ENCODE measurements around the gene KDM2A. TPM values are rescaled to one million over a fixed set of nuclear protein-coding genes. Genes with fewer than 3 reads are reported as not detected.

KDM2A gene
- polyA plus RNA-seq, 2 of the 4 experiments (the other 2 are of a cell fraction) = 34.5 to 42.8 TPM

GRCh38 chr11:67306769-67307544 is 187.9 kb downstream of the KDM2A start:
- POLR2A ChIA-PET = no interaction called here
- Histone ChIP-seq H3K4me3 (no peak overlapping the region), H3K9me3 (no peaks in the 10 kb centered on the region), H3K27ac (no peak overlapping the region), H3K4me1 (peaks cover 22% of the 10 kb centered on the region; the same call in 2 of the 3 replicates), H3K4me2 (no peak overlapping the region)
- TF ChIP-seq PHF8 (IDR thresholded peaks at IDR 0.05; ENCODE audit: borderline replicate concordance, low read depth) = no peak
- no peak for TF ChIP-seq ATOH8 (CRISPR knock-in tag; IDR thresholded peaks at IDR 0.05; ENCODE audit: low read depth)
- TF ChIP-seq RAD21 (conservative IDR thresholded peaks at IDR 0.05 in 1 of 2, IDR thresholded peaks at IDR 0.05 in 1 of 2) = no peak
- TF ChIP-seq HOXB13 (CRISPR knock-in tag; IDR thresholded peaks at IDR 0.05; ENCODE audit: low read depth) = no peak
- no peak for TF ChIP-seq NPAS2 (CRISPR knock-in tag; IDR thresholded peaks at IDR 0.05; ENCODE audit: borderline replicate concordance)
- no peak for TF ChIP-seq HOXB5 (CRISPR knock-in tag; IDR thresholded peaks at IDR 0.05)
- no peak for TF ChIP-seq FOSL2 (IDR thresholded peaks at IDR 0.05)
- TF ChIP-seq FOSL2 (CRISPR knock-in tag; IDR thresholded peaks at IDR 0.05) = no peak
- no peak for TF ChIP-seq CBX2 (IDR thresholded peaks at IDR 0.05; ENCODE audit: borderline replicate concordance, low read depth)
- TF ChIP-seq REST (IDR thresholded peaks at IDR 0.05) = no peak
- CTCF ChIA-PET = interaction anchor here (0.6 to 3.6 kb wide), 7 partner anchors 11 to 44 kb away, joined by 3 to 33 read pairs (median 3); no protein-coding TSS in a partner anchor
- 92% methylated on average over 19 of the region's 19 CpGs for WGBS (ENCODE audit: missing lambda C conversion rate)
- ATAC-seq (no peak), DNase-seq (ENCODE audit: low read depth in 1 of 2, low spot score in 1 of 2) (no peak), FAIRE-seq (no peak)

GRCh38 chr11:67307545-67308001 is 188.5 kb downstream of the KDM2A start:
- ATAC-seq (no peak), FAIRE-seq (no peak), DNase-seq (ENCODE audit: low read depth in 1 of 2, low spot score in 1 of 2) (no peak)
- Histone ChIP-seq H3K9me3 (no peaks in the 10 kb centered on the region), H3K4me2 (no peak overlapping the region), H3K4me1 (peaks cover 20% of the 10 kb centered on the region; the same call in 2 of the 3 replicates), H3K27ac (no peak overlapping the region), H3K4me3 (no peak overlapping the region)
- TF ChIP-seq FOSL2 (IDR thresholded peaks at IDR 0.05) = no peak
- no peak for TF ChIP-seq FOSL2 (CRISPR knock-in tag; IDR thresholded peaks at IDR 0.05)
- WGBS (ENCODE audit: missing lambda C conversion rate) = 91% methylated on average over 9 of the region's 12 CpGs
- POLR2A ChIA-PET = interaction anchor here (1.3 kb wide), 1 partner anchor 10 kb away, joined by 7 read pairs; no protein-coding TSS in a partner anchor
- CTCF ChIA-PET = interaction anchor here (0.6 to 3.6 kb wide), 9 partner anchors 10 to 181 kb away, joined by 3 to 33 read pairs (median 4); partner anchors contain the start of gene ANKRD13D

Other genes with a start within 250 kb of the KDM2A start
- 14.2 and 15.7 TPM in 2 replicates for gene PC, start 160.9 kb upstream of the KDM2A start, polyA plus RNA-seq (2011; rRNA removed)
- gene PC, start 160.9 kb upstream of the KDM2A start, polyA plus RNA-seq (2017; fragmentation: RNase III; extraction: RNeasy Plus Mini Kit Qiagen cat#74134 plus additional on column Dnase treatment) = 31.3 to 53.5 TPM (median 45.9 TPM) in 3 replicates
- 9.3 and 10.8 TPM in 2 replicates for gene C11orf86, start 144.0 kb upstream of the KDM2A start, polyA plus RNA-seq (2011; rRNA removed)
- 39.7 to 59.6 TPM (median 56.4 TPM) in 3 replicates for gene C11orf86, start 144.0 kb upstream of the KDM2A start, polyA plus RNA-seq (2017; fragmentation: RNase III; extraction: RNeasy Plus Mini Kit Qiagen cat#74134 plus additional on column Dnase treatment)
- gene SYT12, start 96.1 kb upstream of the KDM2A start, polyA plus RNA-seq (2011; rRNA removed) = 1.4 and 2.4 TPM in 2 replicates
- gene SYT12, start 96.1 kb upstream of the KDM2A start, polyA plus RNA-seq (2017; fragmentation: RNase III; extraction: RNeasy Plus Mini Kit Qiagen cat#74134 plus additional on column Dnase treatment) = 6.6 to 10.6 TPM (median 9.6 TPM) in 3 replicates
- 12.8 and 13.6 TPM in 2 replicates for gene RHOD, start 62.4 kb upstream of the KDM2A start, polyA plus RNA-seq (2011; rRNA removed)
- gene RHOD, start 62.4 kb upstream of the KDM2A start, polyA plus RNA-seq (2017; fragmentation: RNase III; extraction: RNeasy Plus Mini Kit Qiagen cat#74134 plus additional on column Dnase treatment) = 24.8 to 33.2 TPM (median 32.7 TPM) in 3 replicates
- 20.1 and 20.5 TPM in 2 replicates for gene GRK2, start 147.2 kb downstream of the KDM2A start, polyA plus RNA-seq (2011; rRNA removed)
- 27.0 to 29.7 TPM (median 29.5 TPM) in 3 replicates for gene GRK2, start 147.2 kb downstream of the KDM2A start, polyA plus RNA-seq (2017; fragmentation: RNase III; extraction: RNeasy Plus Mini Kit Qiagen cat#74134 plus additional on column Dnase treatment)
- gene ANKRD13D, start 170.0 kb downstream of the KDM2A start, polyA plus RNA-seq (2011; rRNA removed) = 15.4 and 17.0 TPM in 2 replicates
- gene ANKRD13D, start 170.0 kb downstream of the KDM2A start, polyA plus RNA-seq (2017; fragmentation: RNase III; extraction: RNeasy Plus Mini Kit Qiagen cat#74134 plus additional on column Dnase treatment) = 22.5 to 24.5 TPM (median 24.2 TPM) in 3 replicates
- 13.7 and 13.9 TPM in 2 replicates for gene SSH3, start 184.3 kb downstream of the KDM2A start, polyA plus RNA-seq (2011; rRNA removed)
- 18.6 to 24.1 TPM (median 23.8 TPM) in 3 replicates for gene SSH3, start 184.3 kb downstream of the KDM2A start, polyA plus RNA-seq (2017; fragmentation: RNase III; extraction: RNeasy Plus Mini Kit Qiagen cat#74134 plus additional on column Dnase treatment)
- gene POLD4, start 234.3 kb downstream of the KDM2A start, polyA plus RNA-seq (2011; rRNA removed) = 140 and 157 TPM in 2 replicates
- 131 to 159 TPM (median 148 TPM) in 3 replicates for gene POLD4, start 234.3 kb downstream of the KDM2A start, polyA plus RNA-seq (2017; fragmentation: RNase III; extraction: RNeasy Plus Mini Kit Qiagen cat#74134 plus additional on column Dnase treatment)